Panc1 (cell line): ENCODE measurements around the gene OR13C3. TPM values are rescaled to one million over a fixed set of nuclear protein-coding genes. Genes with fewer than 3 reads are reported as not detected.

Experiments
- ATAC-seq: fragments of 200-7000 bp; cut with Tn5 transposase; 2 replicates; pipeline ENCODE4 v1.9.1; 2020; ENCODE audit warnings: mild to moderate bottlenecking, moderate library complexity
- BruUV-seq: library from RNA; stranded (reverse); fragments of 400-500 nt; replicated peaks from 2 replicates; lab custom pipeline; 2021; lab: Mats Ljungman, UMichigan
- CTCF ChIA-PET: fragments of 300-600 bp; sonication (Branson Sonifier 250); formaldehyde crosslinking; loops from one replicate; lab custom pipeline; 2022; ENCODE audit warnings: antibody characterized with exemption; lab: Charles Lee
- POLR2A ChIA-PET: fragments of 300-600 bp; sonication (Branson Sonifier 250); formaldehyde crosslinking; loops from one replicate; lab custom pipeline; 2022; ENCODE audit warnings: antibody characterized with exemption; lab: Charles Lee
- DNase-seq: peaks from one replicate; pipeline ENCODE4 v3.0.0-alpha.2; 2010; ENCODE audit warnings: low read depth, low spot score
- H3K27ac ChIP-seq: 2 replicates; pipeline ENCODE4 v1.5.1; 2011; ENCODE audit warnings: mild to moderate bottlenecking, low read length, inconsistent platforms
- H3K27me3 ChIP-seq: fragments of 200-500 bp; sonication (Bioruptor generic); 2 replicates; pipeline ENCODE4 v1.6.0; 2014; ENCODE audit warnings: low read length, inconsistent platforms; ENCODE audit not compliant: control insufficient read depth, insufficient read depth
- H3K36me3 ChIP-seq: fragments of 200-500 bp; sonication (Bioruptor generic); 2 replicates; pipeline ENCODE4 v1.5.1; 2014; ENCODE audit warnings: inconsistent platforms, mild to moderate bottlenecking, low read length, moderate library complexity; ENCODE audit not compliant: control insufficient read depth, insufficient read depth
- H3K4me1 ChIP-seq: 2 replicates; pipeline ENCODE4 v1.5.1; 2011; ENCODE audit warnings: inconsistent platforms, mild to moderate bottlenecking, low read length, moderate library complexity; ENCODE audit not compliant: control insufficient read depth, insufficient read depth
- H3K4me3 ChIP-seq, 2 experiments: 2 replicates each; pipeline ENCODE4 v1.5.1; 2011 to 2012; ENCODE audit warnings: low read depth in 2 of 2, low read length in 2 of 2, mild to moderate bottlenecking in 2 of 2, inconsistent platforms in 1 of 2, moderate library complexity in 1 of 2
- H3K9me3 ChIP-seq: fragments of 200-500 bp; sonication (Bioruptor generic); 2 replicates; pipeline ENCODE4 v1.5.1; 2014; ENCODE audit warnings: low read depth, mild to moderate bottlenecking, inconsistent platforms, low read length, moderate library complexity; ENCODE audit not compliant: control insufficient read depth, insufficient read depth
- CTCF ChIP-seq: fragments of 450-650 bp; IDR thresholded peaks from 2 replicates; pipeline ENCODE4 v1.5.1; 2017; ENCODE audit warnings: mild to moderate bottlenecking
- POLR2AphosphoS5 ChIP-seq: IDR thresholded peaks from 2 replicates; pipeline ENCODE4 v1.6.1; 2012; ENCODE audit warnings: mild to moderate bottlenecking, low read depth, low read length, moderate library complexity
- REST ChIP-seq, 2 experiments: IDR thresholded peaks; 2 replicates each; pipeline ENCODE4 v1.6.1; 2011 to 2012; ENCODE audit warnings: low read depth in 2 of 2, control low read depth in 1 of 2, low read length in 1 of 2, mild to moderate bottlenecking in 1 of 2, moderate library complexity in 1 of 2; ENCODE audit not compliant: insufficient read depth in 1 of 2
- SIN3A ChIP-seq: IDR thresholded peaks from 2 replicates; pipeline ENCODE4 v1.6.1; 2012; ENCODE audit warnings: low read depth, mild to moderate bottlenecking, low read length, moderate library complexity, borderline replicate concordance; ENCODE audit not compliant: insufficient read depth
- TCF7L2 ChIP-seq: IDR thresholded peaks from 2 replicates; pipeline ENCODE4 v1.6.1; 2011; ENCODE audit warnings: mild to moderate bottlenecking, low read depth, low read length, inconsistent platforms
- in situ Hi-C: cut with HindIII; loops from 2 replicates; pipeline ENCODE4 v1.10.0; 2016; ENCODE audit warnings: low sequenced_read_pairs, low pct_unique_long_range_greater_than_20kb
- intact Hi-C: fragments of 100-400 bp; cut with micrococcal nuclease; formaldehyde crosslinking; loops from one replicate; pipeline ENCODE4 v1.10.0; 2022; ENCODE audit not compliant: unreplicated experiment
- total RNA-seq: library from RNA; stranded (reverse); gene quantifications from one replicate; pipeline ENCODE4 v1.2.1, GENCODE V29; 2021; ENCODE audit not compliant: unreplicated experiment

The OR13C3 gene
- total RNA-seq, 1 experiment from 2014 or later = not detected

- BruUV-seq = no TSS peak
- no peak within 1 kb of the TSS for H3K4me3 ChIP-seq
- in situ Hi-C loops = no loop called here
- DNase-seq (no peak), ATAC-seq (no peak)
- H3K27me3 ChIP-seq = no peaks in the 10 kb centered on the region
- no peak for TF ChIP-seq SIN3A
- TF ChIP-seq POLR2AphosphoS5 = no peak
- TF ChIP-seq TCF7L2 = no peak
- no peak for TF ChIP-seq CTCF
- TF ChIP-seq REST (IDR thresholded peaks at IDR 0.05; ENCODE audit: insufficient read depth in 1 of 2, low read depth in 2 of 2, low read length in 1 of 2) = no peak
- H3K36me3 ChIP-seq = no peaks in the 10 kb centered on the region
- no peak within 1 kb of the TSS for H3K27ac ChIP-seq
- ChIA-PET CTCF (no interaction called here), POLR2A (no interaction called here)
- H3K9me3 ChIP-seq = no peaks in the 10 kb centered on the region
- intact Hi-C loops = no loop called here
- no peaks in the 10 kb centered on the region for H3K4me1 ChIP-seq
Measured at GRCh38 chr9:104503963-104504362, 32.7 kb downstream of the OR13C3 start, which contains the start of gene OR13F1. TSS of gene OR13F1 (plus strand) at chr9:104504263. CDS start at chr9:104504263, 0 bp downstream.

- no peak for ATAC-seq
- no peak for DNase-seq
- Histone ChIP-seq H3K9me3 (no peaks in the 10 kb centered on the region), H3K4me1 (no peaks in the 10 kb centered on the region), H3K27ac (no peak overlapping the region), H3K27me3 (no peaks in the 10 kb centered on the region), H3K4me3 (no peak overlapping the region), H3K36me3 (no peaks in the 10 kb centered on the region)
- ChIA-PET CTCF (no interaction called here), POLR2A (no interaction called here)
- in situ Hi-C loops (no loop called here), intact Hi-C loops (no loop called here)
- BruUV-seq = no TSS peak
- TF ChIP-seq TCF7L2 = no peak
- TF ChIP-seq SIN3A = no peak
Measured at GRCh38 chr9:104503440-104503839, 33.2 kb downstream of the OR13C3 start.

DNA sequence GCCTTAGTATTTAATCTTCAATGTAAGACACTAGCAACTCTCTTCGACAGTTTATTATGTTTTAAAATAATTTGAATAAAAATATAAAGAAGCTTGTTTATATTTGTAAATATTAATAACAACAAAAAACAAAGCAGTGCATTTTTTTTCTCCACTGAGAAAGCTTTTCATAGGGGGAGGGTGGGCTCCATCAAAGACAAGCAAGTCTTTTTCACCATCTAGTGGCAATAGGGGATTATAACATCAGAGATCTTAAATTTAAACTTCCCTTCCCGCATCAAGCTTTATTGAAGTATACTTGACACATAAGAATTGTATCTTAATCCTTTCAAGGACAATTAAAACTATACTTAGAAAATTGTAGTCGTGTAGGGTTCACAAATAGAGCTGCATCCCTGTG lies 41.8 kb downstream of the OR13C3 start:
- H3K36me3 ChIP-seq = no peaks in the 10 kb centered on the region
- TF ChIP-seq POLR2AphosphoS5 = no peak
- peak; percentile 28; the same call in 1 of the 2 replicates for TF ChIP-seq CTCF
- ATAC-seq (no peak), DNase-seq (no peak)
- no peaks in the 10 kb centered on the region for H3K27me3 ChIP-seq
- no peak overlapping the region for H3K27ac ChIP-seq
- in situ Hi-C loops = no loop called here
- POLR2A ChIA-PET = no interaction called here
- no TSS peak for BruUV-seq
- no peak overlapping the region for H3K4me3 ChIP-seq
- no peaks in the 10 kb centered on the region for H3K4me1 ChIP-seq
- intact Hi-C loops = loop anchor here (5.0 kb wide), 1 partner anchor 187 kb away; no protein-coding TSS in a partner anchor
- H3K9me3 ChIP-seq = no peaks in the 10 kb centered on the region
- CTCF ChIA-PET = no interaction called here

Other genes starting within 250 kb of the OR13C3 start
- not detected for gene OR13F1, start 32.6 kb downstream of the OR13C3 start, total RNA-seq
- gene OR13C4, start 9.6 kb downstream of the OR13C3 start, total RNA-seq = not detected
- gene OR13C8, start 32.3 kb upstream of the OR13C3 start, total RNA-seq = not detected
- gene OR13C5, start 62.6 kb upstream of the OR13C3 start, total RNA-seq = not detected
- not detected for gene OR13C2, start 68.8 kb upstream of the OR13C3 start, total RNA-seq
- not detected for gene OR13C9, start 81.3 kb upstream of the OR13C3 start, total RNA-seq
- not detected for gene OR13D1, start 157.7 kb upstream of the OR13C3 start, total RNA-seq
- 17.4 TPM for gene NIPSNAP3A, start 210.8 kb upstream of the OR13C3 start, total RNA-seq
- gene NIPSNAP3B, start 227.3 kb upstream of the OR13C3 start, total RNA-seq = 1.2 TPM